Caco-2 (cell line): ENCODE data around the gene TCF3. TPM values are rescaled to one million over a fixed set of nuclear protein-coding genes. Genes with fewer than 3 reads are reported as not detected.

Experiments used
- BruUV-seq: library from RNA; stranded (reverse); fragments of 400-500 nt; replicated peaks from 2 replicates; lab custom pipeline; 2021; lab: Mats Ljungman, UMichigan
- CTCF ChIA-PET: fragments of 300-600 bp; sonication (Branson Sonifier 250); formaldehyde crosslinking; loops from one replicate; lab custom pipeline; 2022; ENCODE audit warnings: antibody characterized with exemption; lab: Charles Lee
- POLR2A ChIA-PET: fragments of 300-600 bp; sonication (Branson Sonifier 250); formaldehyde crosslinking; loops from one replicate; lab custom pipeline; 2022; ENCODE audit warnings: antibody characterized with exemption; lab: Charles Lee
- DNase-seq, 2 experiments: peaks; one replicate each; pipeline versions ENCODE4 v3.0.0 to v3.0.0-alpha.2; 2020 to 2022
- H3K27me3 ChIP-seq: replicated peaks from 2 replicates; pipeline ENCODE4 v1.6.0; 2011; ENCODE audit warnings: low read length; ENCODE audit not compliant: control insufficient read depth, insufficient read depth
- H3K36me3 ChIP-seq: 2 replicates; pipeline ENCODE4 v1.5.1; 2011; ENCODE audit warnings: low read length; ENCODE audit not compliant: control insufficient read depth, insufficient read depth
- H3K4me1 ChIP-seq: fragments of 250-450 bp; sonication (Bioruptor Pico); 2 replicates; pipeline ENCODE4 v1.5.1; 2020; ENCODE audit warnings: mild to moderate bottlenecking
- H3K4me3 ChIP-seq: 2 replicates; pipeline ENCODE4 v1.5.1; 2011; ENCODE audit warnings: low read depth, mild to moderate bottlenecking, control low read depth, low read length
- H3K9me3 ChIP-seq: fragments of 250-450 bp; sonication (Bioruptor Pico); 2 replicates; pipeline ENCODE4 v1.5.1; 2020; ENCODE audit warnings: mild to moderate bottlenecking, moderate library complexity
- H3K27ac Mint-ChIP-seq: one replicate; pipeline ENCODE4 v1.8.0; 2022; ENCODE audit warnings: mixed read lengths; ENCODE audit not compliant: unreplicated experiment
- H3K27me3 Mint-ChIP-seq: one replicate; pipeline ENCODE4 v1.8.0; 2022; ENCODE audit warnings: mixed read lengths; ENCODE audit not compliant: insufficient read depth, unreplicated experiment
- H3K36me3 Mint-ChIP-seq: one replicate; pipeline ENCODE4 v1.8.0; 2022; ENCODE audit warnings: mild to moderate bottlenecking, mixed read lengths; ENCODE audit not compliant: insufficient read depth, unreplicated experiment
- H3K4me1 Mint-ChIP-seq: one replicate; pipeline ENCODE4 v1.8.0; 2022; ENCODE audit warnings: low read depth, mixed read lengths; ENCODE audit not compliant: unreplicated experiment
- H3K4me3 Mint-ChIP-seq: one replicate; pipeline ENCODE4 v1.8.0; 2022; ENCODE audit warnings: mild to moderate bottlenecking, moderate library complexity, mixed read lengths; ENCODE audit not compliant: unreplicated experiment
- H3K9me3 Mint-ChIP-seq: one replicate; pipeline ENCODE4 v1.8.0; 2022; ENCODE audit warnings: mixed read lengths; ENCODE audit not compliant: unreplicated experiment
- CTCF ChIP-seq, 2 experiments: fragments of 200-600 bp in 1 of 2; IDR thresholded peaks; 1 replicate in 1 of 2; 2 replicates in 1 of 2; pipeline versions ENCODE4 v1.5.1 to v1.8.0; 2011 to 2022; ENCODE audit warnings: antibody characterized with exemption in 1 of 2, control low read depth in 1 of 2, inconsistent platforms in 1 of 2, low read depth in 1 of 2, low read length in 1 of 2, mild to moderate bottlenecking in 1 of 2, moderate library complexity in 1 of 2; ENCODE audit not compliant: insufficient read depth in 1 of 2, severe bottlenecking in 1 of 2, unreplicated experiment in 1 of 2
- intact Hi-C: fragments of 100-400 bp; cut with micrococcal nuclease; formaldehyde crosslinking; loops from one replicate; pipeline ENCODE4 v1.10.0; 2022; ENCODE audit not compliant: unreplicated experiment
- total RNA-seq: library from RNA; stranded (reverse); gene quantifications from 2 replicates; pipeline ENCODE4 v1.2.3, GENCODE V29; 2022

Gene TCF3
- total RNA-seq, 1 experiment from 2014 or later = 147 TPM

GRCh38 chr19:1577090-1577928, 75.1 kb downstream of the TCF3 start:
- no peak overlapping the region for H3K4me3 ChIP-seq
- no peak for TF ChIP-seq CTCF (IDR thresholded peaks at IDR 0.05; ENCODE audit: insufficient read depth in 1 of 2, low read depth in 1 of 2, low read length in 1 of 2, severe bottlenecking in 1 of 2, unreplicated experiment in 1 of 2)
- no peaks in the 10 kb centered on the region for H3K4me1 ChIP-seq
- no peak overlapping the region for H3K4me3 Mint-ChIP-seq
- no peak for DNase-seq
- H3K27me3 Mint-ChIP-seq = no peaks in the 10 kb centered on the region
- BruUV-seq = no TSS peak
- H3K27ac Mint-ChIP-seq = no peak overlapping the region
- H3K36me3 ChIP-seq = no peaks in the 10 kb centered on the region
- intact Hi-C loops = no loop called here
- no peaks in the 10 kb centered on the region for H3K9me3 Mint-ChIP-seq
- no peaks in the 10 kb centered on the region for H3K9me3 ChIP-seq
- POLR2A ChIA-PET = no interaction called here
- CTCF ChIA-PET = no interaction called here
- no peaks in the 10 kb centered on the region for H3K27me3 ChIP-seq
- H3K36me3 Mint-ChIP-seq = peaks cover 39% of the 10 kb centered on the region
- no peaks in the 10 kb centered on the region for H3K4me1 Mint-ChIP-seq

DNA sequence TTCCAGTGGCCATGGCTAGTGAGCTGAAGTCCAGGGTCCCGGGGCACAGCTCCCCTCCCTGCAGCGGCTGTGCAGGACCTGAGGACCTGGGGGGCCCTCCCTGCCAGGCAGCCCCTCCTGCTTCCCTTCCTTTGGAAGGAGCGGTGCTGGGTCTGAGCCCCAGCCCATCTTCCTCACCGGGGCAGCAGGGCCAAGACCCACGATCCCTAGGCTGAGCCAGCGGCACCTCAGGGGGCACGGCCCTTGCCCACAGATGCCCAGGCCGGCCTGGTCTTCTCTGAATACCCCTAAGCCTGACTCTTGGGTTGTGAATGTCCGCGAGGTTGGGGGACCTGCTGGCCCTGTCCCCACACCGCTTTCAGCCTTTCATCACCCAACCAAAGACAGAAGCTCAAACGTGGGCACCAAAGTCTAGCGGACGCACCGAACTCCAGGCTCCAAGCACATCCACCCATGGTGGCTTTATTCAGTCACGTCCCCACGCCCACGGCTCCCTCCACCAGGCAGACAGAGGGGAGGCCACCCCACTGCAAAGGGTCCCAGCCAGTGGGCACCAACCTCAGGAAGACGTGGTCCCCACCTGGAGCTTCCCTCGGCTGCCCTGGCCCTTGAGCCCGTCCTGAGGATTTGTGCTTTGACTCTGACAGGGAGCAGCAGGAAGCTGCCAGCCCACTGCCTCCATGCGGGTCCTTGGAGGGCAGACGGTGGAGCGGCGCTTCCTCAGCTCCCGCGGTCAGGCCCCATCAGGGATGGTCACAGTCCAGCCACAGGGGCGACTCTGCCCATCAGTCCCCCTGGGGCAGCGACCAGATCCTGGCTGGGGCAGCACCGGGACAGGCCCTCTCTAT, 75.9 kb downstream of the TCF3 start:
- Histone ChIP-seq H3K27me3 (no peaks in the 10 kb centered on the region), H3K36me3 (no peaks in the 10 kb centered on the region), H3K9me3 (no peaks in the 10 kb centered on the region), H3K4me1 (no peaks in the 10 kb centered on the region), H3K4me3 (no peak overlapping the region)
- BruUV-seq = TSS peak; percentile 31
- Mint-ChIP-seq H3K4me1 (no peaks in the 10 kb centered on the region), H3K36me3 (peaks cover 33% of the 10 kb centered on the region), H3K9me3 (no peaks in the 10 kb centered on the region), H3K4me3 (no peak overlapping the region), H3K27me3 (no peaks in the 10 kb centered on the region), H3K27ac (no peak overlapping the region)
- POLR2A ChIA-PET = no interaction called here
- CTCF ChIA-PET = interaction anchor here (0.5 kb wide), 1 partner anchor 463 kb away, joined by 3 read pairs; no protein-coding TSS in a partner anchor
- intact Hi-C loops = no loop called here
- DNase-seq = no peak
- TF ChIP-seq CTCF (IDR thresholded peaks at IDR 0.05; ENCODE audit: insufficient read depth in 1 of 2, low read depth in 1 of 2, low read length in 1 of 2, severe bottlenecking in 1 of 2, unreplicated experiment in 1 of 2) = no peak
